Loucy (cell line): ENCODE measurements around the gene FGF12.
"Not testable (repeated sequence)": the region's sequence is repeated elsewhere in the genome, so short reads cannot be mapped to it uniquely, and the experiment has no call there.

Experiments used
- EZH2phosphoT487 ChIP-seq: fragments of 200-600 bp; IDR thresholded peaks from 2 replicates; pipeline ENCODE4 v1.6.1; 2018; ENCODE audit warnings: antibody characterized with exemption, mild to moderate bottlenecking, moderate library complexity, borderline replicate concordance
- TF ChIP-seq, protein P1 (sequence below): fragments of 200-600 bp; sonication (generic); conservative IDR thresholded peaks from 2 replicates; pipeline ENCODE4 v1.5.1; 2014; ENCODE audit warnings: mild to moderate bottlenecking, antibody characterized with exemption, low read length

DNA sequence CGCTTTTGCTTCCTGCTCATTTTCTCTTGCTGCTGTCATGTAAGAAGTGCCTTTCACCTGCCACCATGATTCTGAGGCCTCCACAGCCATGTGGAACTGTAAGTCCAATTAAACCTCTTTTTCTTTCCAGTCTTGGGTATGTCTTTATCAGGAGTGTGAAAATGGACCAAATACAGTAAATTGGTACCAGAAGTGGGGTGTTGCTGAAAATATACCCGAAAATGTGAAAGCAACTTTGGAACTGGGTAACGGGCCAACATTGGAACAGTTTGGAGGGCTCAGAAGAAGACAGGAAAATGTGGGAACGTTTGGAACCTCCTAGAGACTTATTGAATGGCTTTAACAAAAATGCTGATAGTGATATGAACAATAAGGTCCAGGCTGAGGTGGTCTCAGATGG lies 47.0 kb upstream of the FGF12 start:
- TF ChIP-seq, protein P1, sequence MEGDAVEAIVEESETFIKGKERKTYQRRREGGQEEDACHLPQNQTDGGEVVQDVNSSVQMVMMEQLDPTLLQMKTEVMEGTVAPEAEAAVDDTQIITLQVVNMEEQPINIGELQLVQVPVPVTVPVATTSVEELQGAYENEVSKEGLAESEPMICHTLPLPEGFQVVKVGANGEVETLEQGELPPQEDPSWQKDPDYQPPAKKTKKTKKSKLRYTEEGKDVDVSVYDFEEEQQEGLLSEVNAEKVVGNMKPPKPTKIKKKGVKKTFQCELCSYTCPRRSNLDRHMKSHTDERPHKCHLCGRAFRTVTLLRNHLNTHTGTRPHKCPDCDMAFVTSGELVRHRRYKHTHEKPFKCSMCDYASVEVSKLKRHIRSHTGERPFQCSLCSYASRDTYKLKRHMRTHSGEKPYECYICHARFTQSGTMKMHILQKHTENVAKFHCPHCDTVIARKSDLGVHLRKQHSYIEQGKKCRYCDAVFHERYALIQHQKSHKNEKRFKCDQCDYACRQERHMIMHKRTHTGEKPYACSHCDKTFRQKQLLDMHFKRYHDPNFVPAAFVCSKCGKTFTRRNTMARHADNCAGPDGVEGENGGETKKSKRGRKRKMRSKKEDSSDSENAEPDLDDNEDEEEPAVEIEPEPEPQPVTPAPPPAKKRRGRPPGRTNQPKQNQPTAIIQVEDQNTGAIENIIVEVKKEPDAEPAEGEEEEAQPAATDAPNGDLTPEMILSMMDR = not testable (repeated sequence)
- TF ChIP-seq EZH2phosphoT487 = not testable (repeated sequence)
